Measurements from ENCODE around the gene RPS19.

- TF ChIP-seq EZH2phosphoT487 (IDR thresholded peaks at IDR 0.05; ENCODE audit: borderline replicate concordance, low read length) (no peak), EZH2 (IDR thresholded peaks at IDR 0.05; ENCODE audit: low read length, unreplicated experiment) (no peak)
Measured at GRCh38 chr19:41876847-41877832, 17.1 kb downstream of the RPS19 start, which contains the start of gene CD79A.

Data from PC-3 (cell line).